ENCODE measurements around the gene TLR4.

- TF ChIP-seq ELK1 (IDR thresholded peaks at IDR 0.05; ENCODE audit: low read depth, low read length) (no peak), EP300 (IDR thresholded peaks at IDR 0.05) (no peak), POLR2A (IDR thresholded peaks at IDR 0.05; ENCODE audit: low read length) (no peak), CTCF (IDR thresholded peaks at IDR 0.05) (no peak), NPAS2 (CRISPR knock-in tag; IDR thresholded peaks at IDR 0.05; ENCODE audit: borderline replicate concordance) (no peak)
- TF ChIP-seq, protein P1, sequence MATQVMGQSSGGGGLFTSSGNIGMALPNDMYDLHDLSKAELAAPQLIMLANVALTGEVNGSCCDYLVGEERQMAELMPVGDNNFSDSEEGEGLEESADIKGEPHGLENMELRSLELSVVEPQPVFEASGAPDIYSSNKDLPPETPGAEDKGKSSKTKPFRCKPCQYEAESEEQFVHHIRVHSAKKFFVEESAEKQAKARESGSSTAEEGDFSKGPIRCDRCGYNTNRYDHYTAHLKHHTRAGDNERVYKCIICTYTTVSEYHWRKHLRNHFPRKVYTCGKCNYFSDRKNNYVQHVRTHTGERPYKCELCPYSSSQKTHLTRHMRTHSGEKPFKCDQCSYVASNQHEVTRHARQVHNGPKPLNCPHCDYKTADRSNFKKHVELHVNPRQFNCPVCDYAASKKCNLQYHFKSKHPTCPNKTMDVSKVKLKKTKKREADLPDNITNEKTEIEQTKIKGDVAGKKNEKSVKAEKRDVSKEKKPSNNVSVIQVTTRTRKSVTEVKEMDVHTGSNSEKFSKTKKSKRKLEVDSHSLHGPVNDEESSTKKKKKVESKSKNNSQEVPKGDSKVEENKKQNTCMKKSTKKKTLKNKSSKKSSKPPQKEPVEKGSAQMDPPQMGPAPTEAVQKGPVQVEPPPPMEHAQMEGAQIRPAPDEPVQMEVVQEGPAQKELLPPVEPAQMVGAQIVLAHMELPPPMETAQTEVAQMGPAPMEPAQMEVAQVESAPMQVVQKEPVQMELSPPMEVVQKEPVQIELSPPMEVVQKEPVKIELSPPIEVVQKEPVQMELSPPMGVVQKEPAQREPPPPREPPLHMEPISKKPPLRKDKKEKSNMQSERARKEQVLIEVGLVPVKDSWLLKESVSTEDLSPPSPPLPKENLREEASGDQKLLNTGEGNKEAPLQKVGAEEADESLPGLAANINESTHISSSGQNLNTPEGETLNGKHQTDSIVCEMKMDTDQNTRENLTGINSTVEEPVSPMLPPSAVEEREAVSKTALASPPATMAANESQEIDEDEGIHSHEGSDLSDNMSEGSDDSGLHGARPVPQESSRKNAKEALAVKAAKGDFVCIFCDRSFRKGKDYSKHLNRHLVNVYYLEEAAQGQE (IDR thresholded peaks at IDR 0.05): no peak
Measured at GRCh38 chr9:117696154-117696553, 8.0 kb upstream of the TLR4 start.

Data from A549 (cell line).